ENCODE data around the gene HDGFL2. TPM values are rescaled to one million over a fixed set of nuclear protein-coding genes. Genes with fewer than 3 reads are reported as not detected.

Gene HDGFL2
- total and polyA plus RNA-seq, 4 donors = 36.5 to 47.0 (median 38.8) TPM

DNA sequence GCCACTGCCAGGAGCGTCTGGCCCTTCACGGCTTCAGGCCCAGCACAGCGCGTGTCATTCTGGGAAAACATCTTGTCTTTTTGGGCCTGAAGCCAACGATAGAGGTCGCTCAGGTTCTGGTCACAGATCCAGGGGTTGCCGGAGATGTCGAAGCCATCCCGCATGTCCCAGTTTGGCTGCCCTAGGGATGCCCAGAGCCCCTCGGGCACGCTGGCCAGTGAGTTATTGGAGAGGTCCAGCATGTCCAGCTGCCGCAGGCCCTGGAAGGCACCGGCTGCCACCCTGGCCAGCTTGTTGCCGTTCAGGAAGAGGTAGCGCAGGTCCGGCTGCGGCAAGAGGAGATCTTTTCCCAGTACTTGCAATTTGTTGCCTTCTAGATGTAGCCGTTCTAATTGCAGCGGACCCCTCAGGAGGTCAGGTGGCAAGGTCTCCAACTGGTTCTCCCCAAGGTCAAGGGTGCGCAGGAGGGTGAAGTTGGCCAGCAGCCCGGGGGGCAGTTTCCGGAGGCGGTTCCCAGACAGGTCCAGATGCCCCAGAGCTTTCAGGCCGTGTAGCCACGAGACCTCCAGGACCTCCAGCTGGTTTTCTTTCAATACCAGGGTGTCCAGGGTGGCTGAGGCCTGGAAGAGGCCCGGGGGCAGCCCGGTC, 66.0 kb downstream of the HDGFL2 start:
- H3K9ac ChIP-seq (ENCODE audit: insufficient read depth in 1 of 2, low read length in 2 of 2) = no peak overlapping the region
- WGBS, 2 donors = 83 to 90% methylated on average over 27 of the region's 27 CpGs
- DNase-seq = no peak
- peaks cover 0 to 2% (median 0%) of the 10 kb centered on the region in 3 donors for H3K27me3 ChIP-seq (ENCODE audit: control insufficient read depth in 3 of 3, insufficient read depth in 3 of 3, low read length in 2 of 3)
- no peak overlapping the region for H3K4me3 ChIP-seq
- no peaks in the 10 kb centered on the region for H3K36me3 ChIP-seq (ENCODE audit: control insufficient read depth in 4 of 4, insufficient read depth in 4 of 4, low read length in 4 of 4)
- peaks cover 0 to 4% (median 0%) of the 10 kb centered on the region in 5 donors for H3K4me1 ChIP-seq (ENCODE audit: control insufficient read depth in 5 of 5, insufficient read depth in 5 of 5, low read length in 5 of 5)
- H3K9me3 ChIP-seq (ENCODE audit: control insufficient read depth in 4 of 4, insufficient read depth in 3 of 4, low read length in 3 of 4) = peaks cover 0 to 5% (median 2%) of the 10 kb centered on the region in 4 donors
- H3K27ac ChIP-seq (ENCODE audit: low read depth in 1 of 2, low read length in 1 of 2) = no peak overlapping the region
- ATAC-seq (ENCODE audit: insufficient read depth, low FRiP score) = no peak
- TF ChIP-seq, protein P1, sequence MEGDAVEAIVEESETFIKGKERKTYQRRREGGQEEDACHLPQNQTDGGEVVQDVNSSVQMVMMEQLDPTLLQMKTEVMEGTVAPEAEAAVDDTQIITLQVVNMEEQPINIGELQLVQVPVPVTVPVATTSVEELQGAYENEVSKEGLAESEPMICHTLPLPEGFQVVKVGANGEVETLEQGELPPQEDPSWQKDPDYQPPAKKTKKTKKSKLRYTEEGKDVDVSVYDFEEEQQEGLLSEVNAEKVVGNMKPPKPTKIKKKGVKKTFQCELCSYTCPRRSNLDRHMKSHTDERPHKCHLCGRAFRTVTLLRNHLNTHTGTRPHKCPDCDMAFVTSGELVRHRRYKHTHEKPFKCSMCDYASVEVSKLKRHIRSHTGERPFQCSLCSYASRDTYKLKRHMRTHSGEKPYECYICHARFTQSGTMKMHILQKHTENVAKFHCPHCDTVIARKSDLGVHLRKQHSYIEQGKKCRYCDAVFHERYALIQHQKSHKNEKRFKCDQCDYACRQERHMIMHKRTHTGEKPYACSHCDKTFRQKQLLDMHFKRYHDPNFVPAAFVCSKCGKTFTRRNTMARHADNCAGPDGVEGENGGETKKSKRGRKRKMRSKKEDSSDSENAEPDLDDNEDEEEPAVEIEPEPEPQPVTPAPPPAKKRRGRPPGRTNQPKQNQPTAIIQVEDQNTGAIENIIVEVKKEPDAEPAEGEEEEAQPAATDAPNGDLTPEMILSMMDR (IDR thresholded peaks at IDR 0.05; ENCODE audit: control extremely low read depth, extremely low read depth) = no peak

DNA sequence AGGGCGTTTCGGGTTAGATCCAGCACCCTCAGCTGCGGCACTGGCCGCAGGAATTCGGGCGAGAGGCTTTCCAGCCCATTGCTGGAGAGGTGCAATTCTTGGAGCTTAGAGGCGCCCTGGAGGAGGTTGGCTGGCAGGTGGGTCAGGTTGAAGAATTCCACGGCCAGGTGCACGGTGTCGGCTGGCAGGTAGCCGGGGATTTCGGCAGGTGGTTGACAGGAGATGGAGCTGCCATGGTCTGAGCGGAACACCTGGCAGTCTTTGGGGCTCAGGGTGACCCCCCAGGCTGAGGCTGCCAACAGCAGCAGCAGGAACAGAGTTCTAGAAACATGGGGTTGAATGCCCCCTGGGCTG, 66.5 kb downstream of the HDGFL2 start:
- Histone ChIP-seq H3K4me1 (ENCODE audit: control insufficient read depth in 5 of 5, insufficient read depth in 5 of 5, low read length in 5 of 5) (peaks cover 0 to 4% (median 0%) of the 10 kb centered on the region in 5 donors), H3K9me3 (ENCODE audit: control insufficient read depth in 4 of 4, insufficient read depth in 3 of 4, low read length in 3 of 4) (peaks cover 0 to 5% (median 2%) of the 10 kb centered on the region in 4 donors), H3K27me3 (ENCODE audit: control insufficient read depth in 3 of 3, insufficient read depth in 3 of 3, low read length in 2 of 3) (peaks cover 0 to 2% (median 0%) of the 10 kb centered on the region in 3 donors), H3K36me3 (ENCODE audit: control insufficient read depth in 4 of 4, insufficient read depth in 4 of 4, low read length in 4 of 4) (peaks cover 0 to under 1% (median 0%) of the 10 kb centered on the region in 4 donors), H3K9ac (ENCODE audit: insufficient read depth in 1 of 2, low read length in 2 of 2) (no peak overlapping the region), H3K4me3 (no peak overlapping the region), H3K27ac (ENCODE audit: low read depth in 1 of 2, low read length in 1 of 2) (no peak overlapping the region)
- TF ChIP-seq, protein P1 (IDR thresholded peaks at IDR 0.05; ENCODE audit: control extremely low read depth, extremely low read depth) = no peak
- ATAC-seq (ENCODE audit: insufficient read depth, low FRiP score) (no peak), DNase-seq (no peak)
- WGBS, 2 donors = 92 to 95% methylated on average over 13 of the region's 13 CpGs

DNA sequence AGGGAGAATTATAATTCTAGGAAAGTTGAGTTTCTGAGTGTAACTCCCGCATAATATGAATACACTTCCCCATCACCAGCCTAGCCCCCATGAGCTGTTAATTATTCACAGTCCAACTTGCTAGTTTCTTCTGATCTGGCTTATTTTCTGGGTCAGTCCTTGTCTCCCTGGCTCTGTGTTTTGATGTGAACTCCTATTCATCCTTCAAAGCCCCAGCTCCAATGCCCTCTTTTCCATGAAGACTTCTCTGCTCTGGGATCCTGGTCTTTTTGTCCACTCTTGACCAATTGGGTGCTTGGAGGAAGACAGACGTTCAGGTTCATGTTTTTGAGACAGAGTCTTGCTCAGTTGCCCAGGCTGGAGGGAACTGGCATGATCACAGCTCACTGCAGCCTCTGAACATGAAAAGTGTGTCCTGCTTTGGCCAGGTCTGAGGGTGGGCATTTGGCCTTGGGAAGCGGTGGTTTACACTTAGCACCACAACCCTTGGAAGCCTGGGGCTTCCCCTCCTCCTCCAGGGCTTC, 67.1 kb downstream of the HDGFL2 start:
- 61 to 73% methylated on average over 3 of the region's 3 CpGs for WGBS, 2 donors
- Histone ChIP-seq H3K27me3 (ENCODE audit: control insufficient read depth in 3 of 3, insufficient read depth in 3 of 3, low read length in 2 of 3) (peaks cover 0 to 2% (median 0%) of the 10 kb centered on the region in 3 donors), H3K9ac (ENCODE audit: insufficient read depth in 1 of 2, low read length in 2 of 2) (no peak overlapping the region), H3K4me1 (ENCODE audit: control insufficient read depth in 5 of 5, insufficient read depth in 5 of 5, low read length in 5 of 5) (peaks cover 0 to 5% (median 0%) of the 10 kb centered on the region in 5 donors), H3K27ac (ENCODE audit: low read depth in 1 of 2, low read length in 1 of 2) (peak overlapping the region in 1 of 2 donors; percentile 62), H3K4me3 (peak overlapping the region; percentile 6), H3K36me3 (ENCODE audit: control insufficient read depth in 4 of 4, insufficient read depth in 4 of 4, low read length in 4 of 4) (peaks cover 0 to 7% (median 0%) of the 10 kb centered on the region in 4 donors), H3K9me3 (ENCODE audit: control insufficient read depth in 4 of 4, insufficient read depth in 3 of 4, low read length in 3 of 4) (peaks cover 0 to 5% (median 2%) of the 10 kb centered on the region in 4 donors)
- TF ChIP-seq, protein P1 (IDR thresholded peaks at IDR 0.05; ENCODE audit: control extremely low read depth, extremely low read depth) = no peak
- ATAC-seq (ENCODE audit: insufficient read depth, low FRiP score) (no peak), DNase-seq (no peak)

Measured in lung (tissue), 12 donors.